Left kidney (tissue), 2 donors: ENCODE measurements around the gene MNDA. TPM values are rescaled to one million over a fixed set of nuclear protein-coding genes. Genes with fewer than 3 reads are reported as not detected.
"Not testable (repeated sequence)": the region's sequence is repeated elsewhere in the genome, so short reads cannot be mapped to it uniquely, and the experiment has no call there.

Source experiments
- DNase-seq: peaks from one replicate; pipeline ENCODE4 v3.0.0-alpha.2; 2013
- polyA plus RNA-seq: library from polyadenylated mRNA; unstranded; fragments of 120-200 nt; gene quantifications from one replicate; pipeline ENCODE4 v1.2.1, GENCODE V29; 2013; ENCODE audit not compliant: insufficient read length

MNDA gene
- polyA plus RNA-seq, 1 donor: 2.5 TPM

DNA sequence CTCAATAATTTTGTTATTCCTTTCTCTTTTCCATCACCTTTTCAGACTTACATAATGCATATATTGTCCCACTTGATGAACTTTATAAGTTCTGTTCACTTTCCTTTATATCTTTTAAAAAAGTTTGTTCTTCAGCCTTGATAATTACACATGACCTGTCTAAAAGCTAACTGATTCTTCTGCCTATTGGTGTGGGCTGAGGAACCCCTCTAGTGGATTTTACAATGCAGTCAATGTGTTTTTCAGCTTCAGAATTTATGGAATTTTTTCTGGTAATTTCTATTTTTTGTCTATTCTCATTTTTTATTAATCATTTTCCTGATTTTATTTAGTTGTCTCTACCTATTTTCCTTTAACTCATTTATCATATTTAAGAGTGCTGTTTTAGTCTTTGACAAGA lies 7.5 kb downstream of the MNDA start:
- DNase-seq: no peak

- no peak for DNase-seq
Measured at GRCh38 chr1:158839566-158839965, 8.4 kb downstream of the MNDA start.

GRCh38 chr1:158840236-158840635 lies 9.1 kb downstream of the MNDA start:
- DNase-seq: no peak

GRCh38 chr1:158864595-158864994 lies 33.4 kb downstream of the MNDA start:
- no peak for DNase-seq

DNA sequence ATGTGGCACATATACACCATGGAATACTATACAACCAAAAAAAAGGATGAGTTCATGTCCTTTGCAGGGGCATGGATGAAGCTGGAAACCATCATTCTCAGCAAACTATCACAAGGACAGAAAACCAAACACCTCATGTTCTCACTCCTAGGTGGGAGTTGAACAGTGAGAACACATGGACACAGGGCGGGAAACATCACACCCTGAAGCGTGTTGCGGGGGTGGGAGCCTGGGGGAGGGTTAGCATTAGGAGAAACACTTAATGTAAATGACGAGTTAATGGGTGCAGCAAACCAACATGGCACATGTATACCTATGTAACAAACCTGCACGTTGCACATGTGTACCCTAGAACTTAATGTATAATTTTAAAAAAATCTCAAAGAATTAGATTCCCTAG lies 39.3 kb downstream of the MNDA start:
- DNase-seq: not testable (repeated sequence)

- DNase-seq: no peak
Measured at GRCh38 chr1:158873141-158873540, 42.0 kb downstream of the MNDA start.

DNA sequence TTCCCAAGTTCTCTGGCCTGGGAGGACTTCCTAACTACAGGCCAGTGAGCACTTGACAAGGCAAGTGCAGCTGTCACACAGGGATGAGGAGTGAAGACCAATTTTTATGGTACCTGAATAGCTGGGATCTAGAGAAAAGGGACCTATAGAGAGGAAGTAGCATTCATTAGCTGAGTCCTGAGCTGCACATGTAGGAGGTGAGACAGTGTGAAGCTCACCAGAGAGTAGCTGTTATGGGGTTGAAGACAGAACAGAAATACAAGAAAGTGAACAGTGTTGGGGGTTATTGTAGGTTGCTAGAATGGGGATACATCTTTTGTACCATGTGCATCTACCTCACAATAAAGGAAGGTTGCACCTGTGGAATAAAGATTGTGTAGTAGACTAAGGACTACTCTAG lies 62.5 kb downstream of the MNDA start:
- no peak for DNase-seq

GRCh38 chr1:158898722-158899121 lies 67.6 kb downstream of the MNDA start:
- no peak for DNase-seq

Other genes with a start within 250 kb of the MNDA start
- 0.05 TPM for gene OR10Z1, start 226.1 kb upstream of the MNDA start, polyA plus RNA-seq
- gene SPTA1, start 144.6 kb upstream of the MNDA start, polyA plus RNA-seq: 0.90 TPM
- gene OR6K2, start 130.7 kb upstream of the MNDA start, polyA plus RNA-seq: not detected
- 0.10 TPM for gene OR6K3, start 110.6 kb upstream of the MNDA start, polyA plus RNA-seq
- not detected for gene OR6K6, start 76.6 kb upstream of the MNDA start, polyA plus RNA-seq
- not detected for gene OR6N1, start 59.2 kb upstream of the MNDA start, polyA plus RNA-seq
- not detected for gene OR6N2, start 50.1 kb upstream of the MNDA start, polyA plus RNA-seq
- gene PYHIN1, start 100.2 kb downstream of the MNDA start, polyA plus RNA-seq: 0.15 TPM
- gene IFI16, start 178.6 kb downstream of the MNDA start, polyA plus RNA-seq: 55.4 TPM
- 0.08 TPM for gene AIM2, start 245.4 kb downstream of the MNDA start, polyA plus RNA-seq